Mesenchymal stem cell (in vitro differentiated cells and primary cell): ENCODE results near the gene DYRK3.

Experiments used
- DNase-seq: peaks from one replicate; pipeline ENCODE4 v3.0.0-alpha.2; 2013
- H2AFZ ChIP-seq: one replicate; pipeline ENCODE4 v1.6.1; 2013; ENCODE audit warnings: low read depth, mild to moderate bottlenecking, control low read depth, inconsistent platforms, low read length, moderate library complexity
- H2AK5ac ChIP-seq: 2 replicates; pipeline ENCODE4 v1.6.1; 2013; ENCODE audit warnings: low read length, moderate library complexity, mild to moderate bottlenecking, inconsistent platforms; ENCODE audit not compliant: severe bottlenecking
- H2BK120ac ChIP-seq: one replicate; pipeline ENCODE4 v1.6.1; 2013; ENCODE audit warnings: low read depth, mild to moderate bottlenecking, inconsistent platforms, low read length, moderate library complexity
- H2BK12ac ChIP-seq, 2 experiments: one replicate each; pipeline ENCODE4 v1.6.1; 2013; ENCODE audit warnings: inconsistent platforms in 2 of 2, low read length in 2 of 2, mild to moderate bottlenecking in 2 of 2, moderate library complexity in 2 of 2, control low read depth in 1 of 2
- H2BK15ac ChIP-seq: one replicate; pipeline ENCODE4 v1.6.1; 2013; ENCODE audit warnings: mild to moderate bottlenecking, low read depth, inconsistent platforms; ENCODE audit not compliant: poor library complexity, severe bottlenecking
- H2BK5ac ChIP-seq: 2 replicates; pipeline ENCODE4 v1.6.1; 2013; ENCODE audit warnings: low read depth, mild to moderate bottlenecking, low read length, control low read depth, inconsistent platforms; ENCODE audit not compliant: poor library complexity, severe bottlenecking
- H3K14ac ChIP-seq, 2 experiments: one replicate each; pipeline ENCODE4 v1.6.1; 2013; ENCODE audit warnings: inconsistent platforms in 2 of 2, low read length in 2 of 2, control low read depth in 1 of 2, mild to moderate bottlenecking in 1 of 2, moderate library complexity in 1 of 2
- H3K18ac ChIP-seq, 2 experiments: one replicate each; pipeline ENCODE4 v1.6.1; 2013; ENCODE audit warnings: inconsistent platforms in 2 of 2, low read length in 2 of 2, control low read depth in 1 of 2, low read depth in 1 of 2, mild to moderate bottlenecking in 1 of 2
- H3K23ac ChIP-seq, 2 experiments: one replicate each; pipeline ENCODE4 v1.6.1; 2013; ENCODE audit warnings: inconsistent platforms in 2 of 2, low read length in 2 of 2, mild to moderate bottlenecking in 2 of 2, moderate library complexity in 2 of 2, control low read depth in 1 of 2
- H3K27ac ChIP-seq: 2 replicates; pipeline ENCODE4 v1.5.1; 2013; ENCODE audit warnings: mild to moderate bottlenecking, moderate library complexity, low read length, control low read depth, inconsistent platforms; ENCODE audit not compliant: poor library complexity, severe bottlenecking
- H3K27me3 ChIP-seq, 2 experiments: 2 replicates each; pipeline versions ENCODE4 v1.6.1 to v1.7.0; 2013; ENCODE audit warnings: low read length in 2 of 2, mild to moderate bottlenecking in 2 of 2, moderate library complexity in 2 of 2, control low read depth in 1 of 2, inconsistent platforms in 1 of 2; ENCODE audit not compliant: control insufficient read depth in 1 of 2, insufficient read depth in 1 of 2
- H3K36me3 ChIP-seq, 2 experiments: 2 replicates each; pipeline versions ENCODE4 v1.6.1 to v1.7.0; 2013; ENCODE audit warnings: low read length in 2 of 2, control low read depth in 1 of 2, inconsistent platforms in 1 of 2, low read depth in 1 of 2, mild to moderate bottlenecking in 1 of 2; ENCODE audit not compliant: insufficient read depth in 2 of 2, control insufficient read depth in 1 of 2
- H3K4ac ChIP-seq, 2 experiments: one replicate each; pipeline ENCODE4 v1.6.1; 2013; ENCODE audit warnings: inconsistent platforms in 2 of 2, low read length in 2 of 2, mild to moderate bottlenecking in 2 of 2, moderate library complexity in 2 of 2, control low read depth in 1 of 2, low read depth in 1 of 2
- H3K4me1 ChIP-seq: 2 replicates; pipeline ENCODE4 v1.6.1; 2013; ENCODE audit warnings: low read depth, low read length, control low read depth; ENCODE audit not compliant: control insufficient read depth, insufficient read depth
- H3K4me2 ChIP-seq: 2 replicates; pipeline ENCODE4 v1.6.1; 2013; ENCODE audit warnings: low read length, mild to moderate bottlenecking, inconsistent platforms; ENCODE audit not compliant: poor library complexity, severe bottlenecking
- H3K4me3 ChIP-seq, 2 experiments: 2 replicates each; pipeline versions ENCODE4 v1.5.1 to v1.7.0; 2013; ENCODE audit warnings: low read length in 2 of 2, mild to moderate bottlenecking in 2 of 2, control low read depth in 1 of 2, low read depth in 1 of 2; ENCODE audit not compliant: insufficient read depth in 1 of 2
- H3K79me1 ChIP-seq: replicated peaks from 2 replicates; pipeline ENCODE4 v1.6.1; 2013; ENCODE audit warnings: mild to moderate bottlenecking, control low read depth, low read length, inconsistent platforms; ENCODE audit not compliant: poor library complexity, severe bottlenecking
- H3K9ac ChIP-seq: 2 replicates; pipeline ENCODE4 v1.7.0; 2013; ENCODE audit warnings: mild to moderate bottlenecking, low read length, moderate library complexity
- H3K9me3 ChIP-seq: 2 replicates; pipeline ENCODE4 v1.7.0; 2013; ENCODE audit warnings: mild to moderate bottlenecking, low read length; ENCODE audit not compliant: control insufficient read depth
- H4K8ac ChIP-seq: one replicate; pipeline ENCODE4 v1.6.1; 2013; ENCODE audit warnings: inconsistent platforms, mild to moderate bottlenecking, low read length, moderate library complexity
- H4K91ac ChIP-seq: one replicate; pipeline ENCODE4 v1.6.1; 2013; ENCODE audit warnings: mild to moderate bottlenecking, low read length, inconsistent platforms
- WGBS: methylation state at CpG from one replicate; pipeline ENCODE4 v1.1.7; 2013; ENCODE audit warnings: mixed read lengths; 5-methylcytosine and 5-hydroxymethylcytosine counted together

The DYRK3 gene

DNA sequence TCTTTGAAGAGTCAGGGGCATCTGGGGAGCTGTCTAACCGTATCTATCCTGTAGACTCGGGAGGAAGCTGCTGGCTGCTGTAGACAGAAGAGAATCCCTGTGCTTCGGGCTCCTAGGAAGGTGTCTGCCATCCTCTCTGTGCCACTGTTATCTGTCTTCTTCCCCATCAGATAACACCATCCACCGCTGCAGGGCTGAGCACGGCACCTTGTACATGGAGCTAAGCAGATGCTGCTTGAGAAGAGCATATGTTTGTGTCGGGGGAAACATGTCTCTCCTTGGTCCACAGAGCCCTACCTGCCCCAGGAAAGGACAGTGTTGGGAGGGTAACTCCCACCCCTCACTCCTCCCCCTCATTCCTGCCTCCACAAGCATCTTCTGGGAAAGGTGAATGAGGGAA is 48.0 kb downstream of the DYRK3 start:
- Histone ChIP-seq H4K91ac (no peak overlapping the region), H2BK12ac (no peak overlapping the region), H3K4me1 (peaks cover 12% of the 10 kb centered on the region), H3K23ac (no peak overlapping the region), H3K27ac (no peak overlapping the region), H3K36me3 (no peaks in the 10 kb centered on the region), H2AK5ac (no peak overlapping the region), H3K27me3 (peaks cover 0 to 10% of the 10 kb centered on the region in 2 experiments), H2BK5ac (no peak overlapping the region), H3K4me2 (no peak overlapping the region), H3K14ac (no peak overlapping the region), H3K9ac (no peak overlapping the region), H3K4me3 (no peak overlapping the region), H3K18ac (no peak overlapping the region), H4K8ac (no peak overlapping the region), H2AFZ (no peak overlapping the region), H3K9me3 (no peaks in the 10 kb centered on the region), H3K79me1 (peaks cover 2% of the 10 kb centered on the region), H2BK120ac (no peak overlapping the region), H3K4ac (no peak overlapping the region), H2BK15ac (no peak overlapping the region)
- WGBS = 87% methylated on average over 5 of the region's 6 CpGs
- DNase-seq = no peak

GRCh38 chr1:206684003-206684402 is 48.7 kb downstream of the DYRK3 start:
- 71% methylated on average over 5 of the region's 8 CpGs for WGBS
- no peak overlapping the region for H3K14ac ChIP-seq
- no peak overlapping the region for H3K23ac ChIP-seq
- H2BK5ac ChIP-seq = no peak overlapping the region
- no peak overlapping the region for H2BK120ac ChIP-seq
- peaks cover 16% of the 10 kb centered on the region for H3K4me1 ChIP-seq
- H2AFZ ChIP-seq = no peak overlapping the region
- H3K4me3 ChIP-seq = peak overlapping the region in 1 of 2 experiments; percentile 87
- no peak overlapping the region for H2AK5ac ChIP-seq
- no peak overlapping the region for H3K18ac ChIP-seq
- H3K9ac ChIP-seq = peak overlapping the region; percentile 79
- no peak overlapping the region for H4K91ac ChIP-seq
- DNase-seq = no peak
- no peak overlapping the region for H2BK15ac ChIP-seq
- H4K8ac ChIP-seq = no peak overlapping the region
- no peak overlapping the region for H2BK12ac ChIP-seq
- no peaks in the 10 kb centered on the region for H3K36me3 ChIP-seq
- H3K4me2 ChIP-seq = peak overlapping the region; percentile 90
- H3K27me3 ChIP-seq = peaks cover 0 to 10% of the 10 kb centered on the region in 2 experiments
- H3K9me3 ChIP-seq = no peaks in the 10 kb centered on the region
- peaks cover 2% of the 10 kb centered on the region for H3K79me1 ChIP-seq
- H3K27ac ChIP-seq = no peak overlapping the region
- H3K4ac ChIP-seq = no peak overlapping the region

GRCh38 chr1:206684478-206685333 is 49.4 kb downstream of the DYRK3 start, which contains the start of gene MAPKAPK2:
Gene MAPKAPK2 (plus strand): TSS chr1:206684905. CDS start chr1:206685230, 325 bp downstream.
- peaks cover 0 to 10% of the 10 kb centered on the region in 2 experiments for H3K27me3 ChIP-seq
- H3K23ac ChIP-seq = no peak within 1 kb of the TSS
- 1% methylated on average over 34 of the region's 82 CpGs for WGBS
- H3K27ac ChIP-seq = peak within 1 kb of the TSS; percentile 97
- H3K9ac ChIP-seq = peak within 1 kb of the TSS; percentile 96
- peak within 1 kb of the TSS; percentile 11 to 75 for H2BK12ac ChIP-seq
- peak; percentile 73 for DNase-seq
- peak within 1 kb of the TSS in 1 of 2 experiments; percentile 82 for H3K14ac ChIP-seq
- peak within 1 kb of the TSS; percentile 69 for H4K8ac ChIP-seq
- H3K4me3 ChIP-seq = peak within 1 kb of the TSS; percentile 79 to 88
- H2AFZ ChIP-seq = peak within 1 kb of the TSS; percentile 77
- H3K36me3 ChIP-seq = peaks cover 0 to 4% of the 10 kb centered on the region in 2 experiments
- H3K79me1 ChIP-seq = peaks cover 2% of the 10 kb centered on the region
- peaks cover 19% of the 10 kb centered on the region for H3K4me1 ChIP-seq
- peak within 1 kb of the TSS; percentile 85 to 96 for H3K18ac ChIP-seq
- H2BK5ac ChIP-seq = peak within 1 kb of the TSS; percentile 83
- H3K4ac ChIP-seq = peak within 1 kb of the TSS; percentile 46 to 70
- no peak within 1 kb of the TSS for H2BK15ac ChIP-seq
- no peak within 1 kb of the TSS for H4K91ac ChIP-seq
- no peak within 1 kb of the TSS for H2AK5ac ChIP-seq
- peak within 1 kb of the TSS; percentile 90 for H3K4me2 ChIP-seq
- no peaks in the 10 kb centered on the region for H3K9me3 ChIP-seq
- H2BK120ac ChIP-seq = peak within 1 kb of the TSS; percentile 82

DNA sequence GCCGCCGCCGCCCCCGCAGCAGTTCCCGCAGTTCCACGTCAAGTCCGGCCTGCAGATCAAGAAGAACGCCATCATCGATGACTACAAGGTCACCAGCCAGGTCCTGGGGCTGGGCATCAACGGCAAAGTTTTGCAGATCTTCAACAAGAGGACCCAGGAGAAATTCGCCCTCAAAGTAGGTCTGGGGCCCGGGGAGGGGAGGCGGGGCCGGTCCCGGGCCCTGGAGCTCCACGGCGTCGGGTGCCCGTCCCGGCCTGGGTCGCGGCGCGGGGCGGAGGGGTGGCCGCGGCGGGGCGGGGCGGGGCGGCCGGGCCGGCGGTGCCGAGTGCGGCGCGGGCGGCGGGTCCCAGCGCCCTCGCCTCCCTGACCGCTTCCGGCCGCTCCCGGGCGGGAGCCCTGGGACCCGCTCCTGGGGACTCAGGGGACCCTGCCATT is 50.0 kb downstream of the DYRK3 start:
- Histone ChIP-seq H3K9me3 (no peaks in the 10 kb centered on the region), H4K91ac (no peak overlapping the region), H2BK15ac (no peak overlapping the region), H3K4me3 (peak overlapping the region; percentile 79 to 88), H3K18ac (peak overlapping the region; percentile 85 to 96), H3K79me1 (peaks cover 2% of the 10 kb centered on the region), H3K23ac (no peak overlapping the region), H4K8ac (no peak overlapping the region), H3K27ac (peak overlapping the region; percentile 97), H3K4me1 (peaks cover 24% of the 10 kb centered on the region), H3K27me3 (peaks cover 0 to 10% of the 10 kb centered on the region in 2 experiments), H2BK120ac (peak overlapping the region; percentile 82), H2AK5ac (no peak overlapping the region), H3K4me2 (peak overlapping the region; percentile 83), H2BK12ac (peak overlapping the region in 1 of 2 experiments; percentile 75), H3K36me3 (peaks cover 0 to 4% of the 10 kb centered on the region in 2 experiments), H2BK5ac (peak overlapping the region; percentile 83), H3K14ac (peak overlapping the region in 1 of 2 experiments; percentile 82), H2AFZ (no peak overlapping the region), H3K4ac (peak overlapping the region; percentile 46 to 70), H3K9ac (peak overlapping the region; percentile 96)
- WGBS = 1% methylated on average over 32 of the region's 48 CpGs
- DNase-seq = peak; percentile 49
